Testis (tissue), 3 donors: Measurements from ENCODE around the gene VIL1. TPM values are rescaled to one million over a fixed set of nuclear protein-coding genes. Genes with fewer than 3 reads are reported as not detected.

Experiments
- DNase-seq: peaks from one replicate; pipeline ENCODE4 v3.0.0-alpha.2; 2019
- H3K27ac ChIP-seq, 2 donors: fragments of 200-600 bp; sonication (generic); one replicate each; pipeline ENCODE4 v1.5.1; 2019
- H3K27me3 ChIP-seq: fragments of 200-600 bp; sonication (generic); one replicate; pipeline ENCODE4 v1.5.1; 2019
- H3K36me3 ChIP-seq: fragments of 200-600 bp; sonication (generic); one replicate; pipeline ENCODE4 v1.5.1; 2017; ENCODE audit warnings: low read depth; ENCODE audit errors: missing control alignments
- H3K4me1 ChIP-seq: fragments of 200-600 bp; sonication (generic); one replicate; pipeline ENCODE4 v1.5.1; 2019
- H3K4me3 ChIP-seq, 2 donors: fragments of 200-600 bp; sonication (generic); one replicate each; pipeline ENCODE4 v1.5.1; 2017 to 2019
- H3K9me3 ChIP-seq: fragments of 200-600 bp; sonication (generic); one replicate; pipeline ENCODE4 v1.5.1; 2017
- POLR2A ChIP-seq: fragments of 450-650 bp; IDR thresholded peaks from one replicate; pipeline ENCODE4 v1.6.1; 2017; ENCODE audit warnings: antibody characterized with exemption, mild to moderate bottlenecking, moderate library complexity
- WGBS, 2 donors: methylation state at CpG; one replicate each; pipeline ENCODE4 v1.1.5; 2018; 5-methylcytosine and 5-hydroxymethylcytosine counted together
- intact Hi-C: fragments of 100-400 bp; cut with DNase I; formaldehyde crosslinking; loops from one replicate; pipeline ENCODE4 v1.15.1; 2023; ENCODE audit warnings: low total_unique reads
- polyA plus RNA-seq: library from polyadenylated mRNA; stranded (reverse); fragments of 350-450 nt; fragmentation: Illumina TruSeq; extraction: RNeasy Lipid Tissue Mini Kit (QIAGEN cat#74804); gene quantifications from one replicate; pipeline ENCODE4 v1.2.3, GENCODE V29; 2014; ENCODE audit warnings: low read depth, low replicate concordance; ENCODE audit not compliant: insufficient read depth
- total RNA-seq, 2 donors: library from RNA; depleted of rRNA; stranded (reverse); fragments of >200 nt; gene quantifications; one replicate each; pipeline ENCODE4 v1.2.3, GENCODE V29; 2016
- TF ChIP-seq, protein P1 (sequence below), 3 experiments: fragments of 450-650 bp in 2 of 3; fragments of 200-600 bp in 1 of 3; sonication (generic) in 1 of 3; IDR thresholded peaks; one replicate each; pipeline ENCODE4 v1.5.1; 2016 to 2019; ENCODE audit warnings: antibody characterized with exemption in 3 of 3, mild to moderate bottlenecking in 2 of 3, moderate library complexity in 1 of 3

Gene VIL1
- total and polyA plus RNA-seq, 3 donors from 2014 or later = 0.50 to 1.6 (median 0.71) TPM

DNA sequence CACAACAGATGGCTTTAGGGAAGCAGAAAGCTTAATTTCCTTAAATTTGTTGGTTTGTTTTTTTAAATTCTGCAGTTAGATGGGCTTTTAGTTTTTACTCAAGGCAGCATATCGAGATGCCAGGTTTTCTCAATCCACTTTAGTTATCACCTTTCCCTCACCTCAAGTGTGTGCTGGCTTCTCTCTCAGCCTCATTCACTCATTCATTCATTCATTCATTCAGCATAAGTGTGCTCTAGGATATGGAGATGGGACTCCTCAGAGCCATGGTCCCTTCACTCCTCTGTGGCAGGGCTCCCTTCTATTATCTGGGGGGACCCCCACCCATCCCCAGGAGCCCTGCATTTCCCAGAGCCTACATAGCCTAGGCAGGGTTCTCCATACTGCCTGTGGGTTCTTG is 19.0 kb downstream of the VIL1 start:
- no peak overlapping the region for H3K4me3 ChIP-seq
- intact Hi-C loops = no loop called here
- WGBS, 2 donors = 93 to 95% methylated on average over 1 of the region's 1 CpG

GRCh38 chr2:218438596-218438995 is 19.7 kb downstream of the VIL1 start:
- DNase-seq = peak; percentile 61
- Histone ChIP-seq H3K27ac (no peak overlapping the region), H3K4me1 (peaks cover 3% of the 10 kb centered on the region), H3K9me3 (no peaks in the 10 kb centered on the region), H3K4me3 (no peak overlapping the region), H3K36me3 (no peaks in the 10 kb centered on the region), H3K27me3 (no peaks in the 10 kb centered on the region)
- 51 to 61% methylated on average over 4 of the region's 4 CpGs for WGBS, 2 donors
- intact Hi-C loops = no loop called here
- no peak for TF ChIP-seq POLR2A
- TF ChIP-seq, protein P1, sequence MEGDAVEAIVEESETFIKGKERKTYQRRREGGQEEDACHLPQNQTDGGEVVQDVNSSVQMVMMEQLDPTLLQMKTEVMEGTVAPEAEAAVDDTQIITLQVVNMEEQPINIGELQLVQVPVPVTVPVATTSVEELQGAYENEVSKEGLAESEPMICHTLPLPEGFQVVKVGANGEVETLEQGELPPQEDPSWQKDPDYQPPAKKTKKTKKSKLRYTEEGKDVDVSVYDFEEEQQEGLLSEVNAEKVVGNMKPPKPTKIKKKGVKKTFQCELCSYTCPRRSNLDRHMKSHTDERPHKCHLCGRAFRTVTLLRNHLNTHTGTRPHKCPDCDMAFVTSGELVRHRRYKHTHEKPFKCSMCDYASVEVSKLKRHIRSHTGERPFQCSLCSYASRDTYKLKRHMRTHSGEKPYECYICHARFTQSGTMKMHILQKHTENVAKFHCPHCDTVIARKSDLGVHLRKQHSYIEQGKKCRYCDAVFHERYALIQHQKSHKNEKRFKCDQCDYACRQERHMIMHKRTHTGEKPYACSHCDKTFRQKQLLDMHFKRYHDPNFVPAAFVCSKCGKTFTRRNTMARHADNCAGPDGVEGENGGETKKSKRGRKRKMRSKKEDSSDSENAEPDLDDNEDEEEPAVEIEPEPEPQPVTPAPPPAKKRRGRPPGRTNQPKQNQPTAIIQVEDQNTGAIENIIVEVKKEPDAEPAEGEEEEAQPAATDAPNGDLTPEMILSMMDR (IDR thresholded peaks at IDR 0.05) = no peak

More for the DNA sequence above, 19.0 kb downstream of the VIL1 start:
- Histone ChIP-seq H3K36me3 (no peaks in the 10 kb centered on the region), H3K9me3 (no peaks in the 10 kb centered on the region), H3K27me3 (no peaks in the 10 kb centered on the region), H3K4me1 (peaks cover 3% of the 10 kb centered on the region), H3K27ac (no peak overlapping the region)
- no peak for DNase-seq
- TF ChIP-seq POLR2A = no peak

DNA sequence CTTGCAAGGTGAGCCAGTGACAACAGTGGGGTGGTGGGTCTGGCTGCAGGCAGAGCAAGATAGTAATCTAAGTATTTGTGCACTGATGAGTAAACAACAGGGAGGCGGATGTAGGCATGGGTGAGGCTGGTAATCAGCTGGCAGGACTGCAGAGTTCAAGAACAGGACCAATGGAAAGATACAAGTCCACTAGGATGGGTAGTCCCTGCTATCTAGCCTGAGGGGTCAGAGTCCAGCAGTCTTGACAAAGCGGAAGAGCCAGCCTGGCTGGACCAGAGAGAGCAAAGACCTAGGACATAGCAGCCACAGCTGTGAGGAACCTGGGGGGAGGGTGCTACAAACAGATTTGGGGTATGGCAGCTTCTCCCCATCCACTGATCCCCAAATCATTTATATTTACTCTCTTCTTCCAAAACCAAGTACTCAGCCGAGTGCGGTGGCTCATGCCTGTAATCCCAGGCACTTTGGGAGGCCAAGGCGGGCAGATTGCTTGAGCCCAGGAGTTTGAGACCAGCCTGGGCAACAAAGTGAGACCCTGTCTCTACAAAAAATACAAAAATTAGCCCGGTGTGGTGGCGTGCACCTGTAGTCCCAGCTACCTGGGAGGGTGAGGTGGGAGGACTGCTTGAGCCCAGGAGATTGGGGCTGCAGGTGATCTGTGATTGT is 25.9 kb downstream of the VIL1 start:
- WGBS, 2 donors = 92 to 95% methylated on average over 7 of the region's 7 CpGs
- H3K4me1 ChIP-seq = no peaks in the 10 kb centered on the region
- no peaks in the 10 kb centered on the region for H3K36me3 ChIP-seq
- no peak for DNase-seq
- no peak overlapping the region for H3K4me3 ChIP-seq
- no peaks in the 10 kb centered on the region for H3K27me3 ChIP-seq
- H3K9me3 ChIP-seq = no peaks in the 10 kb centered on the region
- intact Hi-C loops = no loop called here
- TF ChIP-seq, protein P1 (IDR thresholded peaks at IDR 0.05) = no peak
- no peak for TF ChIP-seq POLR2A
- no peak overlapping the region for H3K27ac ChIP-seq

GRCh38 chr2:218445602-218446001 is 26.7 kb downstream of the VIL1 start:
- Histone ChIP-seq H3K9me3 (no peaks in the 10 kb centered on the region), H3K4me3 (no peak overlapping the region), H3K27ac (no peak overlapping the region), H3K36me3 (no peaks in the 10 kb centered on the region), H3K27me3 (no peaks in the 10 kb centered on the region), H3K4me1 (no peaks in the 10 kb centered on the region)
- DNase-seq = no peak
- no peak for TF ChIP-seq POLR2A
- TF ChIP-seq, protein P1 (IDR thresholded peaks at IDR 0.05) = no peak
- intact Hi-C loops = no loop called here

GRCh38 chr2:218446547-218446946 is 27.6 kb downstream of the VIL1 start:
- Histone ChIP-seq H3K4me3 (no peak overlapping the region), H3K27ac (no peak overlapping the region), H3K4me1 (no peaks in the 10 kb centered on the region), H3K27me3 (no peaks in the 10 kb centered on the region), H3K36me3 (no peaks in the 10 kb centered on the region), H3K9me3 (no peaks in the 10 kb centered on the region)
- intact Hi-C loops = no loop called here
- no peak for DNase-seq
- TF ChIP-seq, protein P1 (IDR thresholded peaks at IDR 0.05) = no peak
- TF ChIP-seq POLR2A = no peak
- 86 to 97% methylated on average over 6 of the region's 6 CpGs for WGBS, 2 donors
